WERI-Rb-1 (cell line): ENCODE results near the gene HSD17B13.

Experiments used
- DNase-seq: peaks from one replicate; pipeline ENCODE4 v3.0.0-alpha.2; 2020
- H3K27ac ChIP-seq: fragments of 250-450 bp; sonication (Bioruptor Pico); 2 replicates; pipeline ENCODE4 v1.5.1; 2020; ENCODE audit warnings: mild to moderate bottlenecking, moderate library complexity
- H3K27me3 ChIP-seq: fragments of 250-450 bp; sonication (Bioruptor Pico); 2 replicates; pipeline ENCODE4 v1.5.1; 2021; ENCODE audit warnings: mild to moderate bottlenecking, low read depth, moderate library complexity; ENCODE audit not compliant: insufficient read depth, severe bottlenecking
- H3K36me3 ChIP-seq: fragments of 250-450 bp; sonication (Bioruptor Pico); 2 replicates; pipeline ENCODE4 v1.5.1; 2020; ENCODE audit warnings: mild to moderate bottlenecking, moderate library complexity
- H3K4me3 ChIP-seq: 2 replicates; pipeline ENCODE4 v1.5.1; 2011; ENCODE audit warnings: low read depth, mild to moderate bottlenecking, control low read depth, low read length
- H3K9me3 ChIP-seq: fragments of 250-450 bp; sonication (Bioruptor Pico); 2 replicates; pipeline ENCODE4 v1.5.1; 2021; ENCODE audit warnings: mild to moderate bottlenecking, moderate library complexity; ENCODE audit not compliant: severe bottlenecking
- TF ChIP-seq, protein P1 (sequence below): IDR thresholded peaks from 2 replicates; pipeline ENCODE4 v1.5.1; 2011; ENCODE audit warnings: low read depth, mild to moderate bottlenecking, control low read depth, inconsistent platforms, low read length

Gene HSD17B13

GRCh38 chr4:87283151-87283550 is 39.5 kb downstream of the HSD17B13 start:
- peaks cover 14% of the 10 kb centered on the region for H3K9me3 ChIP-seq
- H3K36me3 ChIP-seq: no peaks in the 10 kb centered on the region
- no peak for DNase-seq
- H3K4me3 ChIP-seq: no peak overlapping the region
- H3K27ac ChIP-seq: no peak overlapping the region
- TF ChIP-seq, protein P1, sequence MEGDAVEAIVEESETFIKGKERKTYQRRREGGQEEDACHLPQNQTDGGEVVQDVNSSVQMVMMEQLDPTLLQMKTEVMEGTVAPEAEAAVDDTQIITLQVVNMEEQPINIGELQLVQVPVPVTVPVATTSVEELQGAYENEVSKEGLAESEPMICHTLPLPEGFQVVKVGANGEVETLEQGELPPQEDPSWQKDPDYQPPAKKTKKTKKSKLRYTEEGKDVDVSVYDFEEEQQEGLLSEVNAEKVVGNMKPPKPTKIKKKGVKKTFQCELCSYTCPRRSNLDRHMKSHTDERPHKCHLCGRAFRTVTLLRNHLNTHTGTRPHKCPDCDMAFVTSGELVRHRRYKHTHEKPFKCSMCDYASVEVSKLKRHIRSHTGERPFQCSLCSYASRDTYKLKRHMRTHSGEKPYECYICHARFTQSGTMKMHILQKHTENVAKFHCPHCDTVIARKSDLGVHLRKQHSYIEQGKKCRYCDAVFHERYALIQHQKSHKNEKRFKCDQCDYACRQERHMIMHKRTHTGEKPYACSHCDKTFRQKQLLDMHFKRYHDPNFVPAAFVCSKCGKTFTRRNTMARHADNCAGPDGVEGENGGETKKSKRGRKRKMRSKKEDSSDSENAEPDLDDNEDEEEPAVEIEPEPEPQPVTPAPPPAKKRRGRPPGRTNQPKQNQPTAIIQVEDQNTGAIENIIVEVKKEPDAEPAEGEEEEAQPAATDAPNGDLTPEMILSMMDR: no peak
- H3K27me3 ChIP-seq: no peaks in the 10 kb centered on the region

DNA sequence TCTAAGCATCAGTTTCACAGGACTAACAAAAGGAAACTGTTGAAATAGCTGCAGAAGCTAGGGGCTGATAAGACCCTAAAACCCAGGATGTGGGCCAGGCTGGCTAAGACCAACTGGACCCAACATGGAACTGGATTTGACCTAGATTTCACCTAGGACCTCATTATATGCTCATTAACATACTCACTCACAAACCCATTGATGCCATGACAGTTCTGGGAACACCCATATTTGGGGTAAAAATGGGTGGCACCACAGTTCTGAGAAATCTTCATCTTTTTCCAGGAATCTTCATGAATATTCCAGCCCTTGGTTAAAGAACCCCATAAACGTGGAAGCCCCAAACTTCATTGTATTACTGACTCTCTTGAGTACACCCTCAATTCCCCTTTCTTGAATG is 41.1 kb downstream of the HSD17B13 start:
- Histone ChIP-seq H3K4me3 (no peak overlapping the region), H3K36me3 (no peaks in the 10 kb centered on the region), H3K27me3 (no peaks in the 10 kb centered on the region), H3K27ac (no peak overlapping the region), H3K9me3 (peaks cover 10% of the 10 kb centered on the region)
- DNase-seq: no peak
- TF ChIP-seq, protein P1: no peak

- Histone ChIP-seq H3K36me3 (no peaks in the 10 kb centered on the region), H3K27me3 (no peaks in the 10 kb centered on the region), H3K27ac (no peak overlapping the region), H3K4me3 (no peak overlapping the region), H3K9me3 (no peaks in the 10 kb centered on the region)
- no peak for DNase-seq
- TF ChIP-seq, protein P1: no peak
These were observed 44.3 kb downstream of the HSD17B13 start for GRCh38 chr4:87278335-87278794.

DNA sequence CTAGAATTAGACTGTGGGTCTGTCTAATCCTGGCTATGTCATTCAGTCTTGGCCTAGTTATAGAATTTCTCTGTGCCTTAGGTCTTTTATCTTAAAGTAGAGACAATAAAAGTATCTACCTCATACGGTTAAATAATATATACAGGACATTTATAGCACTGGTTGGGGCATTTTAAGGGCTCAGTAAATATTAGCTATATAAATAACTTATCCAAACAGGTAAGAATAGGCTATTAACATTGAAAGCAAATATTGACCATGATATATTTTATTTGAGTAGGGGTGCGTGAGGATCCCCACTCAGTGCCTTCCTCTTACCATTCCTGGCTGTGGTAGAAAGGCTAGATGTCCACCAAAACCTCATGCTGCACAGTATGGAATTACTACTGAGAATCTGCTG is 47.4 kb downstream of the HSD17B13 start:
- Histone ChIP-seq H3K36me3 (no peaks in the 10 kb centered on the region), H3K9me3 (no peaks in the 10 kb centered on the region), H3K4me3 (no peak overlapping the region), H3K27me3 (no peaks in the 10 kb centered on the region), H3K27ac (no peak overlapping the region)
- TF ChIP-seq, protein P1: no peak
- DNase-seq: no peak

DNA sequence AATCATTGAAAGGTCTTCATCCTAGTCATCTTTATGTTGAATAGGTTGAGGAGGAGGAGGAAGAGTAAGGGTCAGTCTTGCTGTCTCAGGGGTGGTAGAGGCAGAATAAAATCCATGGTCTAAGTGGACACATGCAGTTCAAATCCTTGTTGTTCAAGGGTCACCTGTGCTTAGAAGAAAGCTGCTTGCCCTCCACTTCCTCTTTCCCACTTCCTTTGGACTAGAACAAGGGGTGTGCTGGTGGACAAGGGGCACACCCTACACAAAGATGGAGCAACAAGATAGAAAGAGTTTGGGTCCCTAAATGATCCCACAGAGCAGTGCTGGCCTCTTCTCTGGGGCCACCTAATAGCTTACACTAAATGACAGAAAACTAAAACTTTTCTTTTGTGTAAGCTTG is 47.9 kb downstream of the HSD17B13 start:
- DNase-seq: no peak
- H3K27ac ChIP-seq: no peak overlapping the region
- no peaks in the 10 kb centered on the region for H3K36me3 ChIP-seq
- no peaks in the 10 kb centered on the region for H3K27me3 ChIP-seq
- no peaks in the 10 kb centered on the region for H3K9me3 ChIP-seq
- no peak overlapping the region for H3K4me3 ChIP-seq
- TF ChIP-seq, protein P1: no peak

DNA sequence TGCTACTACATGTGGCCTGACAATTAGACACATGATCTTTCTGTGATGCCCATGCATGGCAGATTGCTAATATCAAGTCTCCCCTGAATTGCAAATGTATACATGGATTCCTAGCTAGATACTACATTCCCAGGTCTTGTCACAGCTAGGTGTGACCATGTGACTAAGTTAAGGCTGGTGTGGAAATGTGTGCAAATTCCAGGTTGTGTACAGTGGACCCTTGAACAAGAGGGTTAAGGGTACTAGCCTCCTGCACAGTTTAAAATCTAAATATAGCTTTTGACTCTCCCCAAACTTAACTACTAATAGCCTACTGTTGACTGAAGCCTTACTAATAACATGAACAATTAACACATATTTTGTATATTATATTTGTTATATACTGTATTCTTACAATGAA is 48.4 kb downstream of the HSD17B13 start:
- H3K27ac ChIP-seq: no peak overlapping the region
- no peaks in the 10 kb centered on the region for H3K27me3 ChIP-seq
- H3K4me3 ChIP-seq: no peak overlapping the region
- H3K9me3 ChIP-seq: no peaks in the 10 kb centered on the region
- H3K36me3 ChIP-seq: no peaks in the 10 kb centered on the region
- TF ChIP-seq, protein P1: no peak
- DNase-seq: no peak
